Mesothelial cell of epicardium (in vitro differentiated cells): ENCODE measurements around the gene SPAG4. TPM values are rescaled to one million over a fixed set of nuclear protein-coding genes. Genes with fewer than 3 reads are reported as not detected.

Source experiments
- DNase-seq, 2 experiments: peaks; one replicate each; pipeline ENCODE4 v3.0.0; 2021; ENCODE audit warnings: low spot score in 2 of 2; ENCODE audit not compliant: unreplicated experiment in 2 of 2
- H3K27ac Mint-ChIP-seq: 2 replicates; pipeline ENCODE4 v1.8.0; 2021; ENCODE audit warnings: mixed read lengths
- H3K27me3 Mint-ChIP-seq: 2 replicates; pipeline ENCODE4 v1.8.0; 2021; ENCODE audit warnings: low read depth, mixed read lengths
- H3K36me3 Mint-ChIP-seq: 2 replicates; pipeline ENCODE4 v1.8.0; 2021; ENCODE audit warnings: mixed read lengths
- H3K4me1 Mint-ChIP-seq: 2 replicates; pipeline ENCODE4 v1.8.0; 2021; ENCODE audit warnings: mixed read lengths
- H3K4me3 Mint-ChIP-seq: 2 replicates; pipeline ENCODE4 v1.8.0; 2021; ENCODE audit warnings: mild to moderate bottlenecking, moderate library complexity, mixed read lengths
- H3K9me3 Mint-ChIP-seq: 2 replicates; pipeline ENCODE4 v1.8.0; 2021; ENCODE audit warnings: mixed read lengths
- CTCF ChIP-seq: fragments of 200-600 bp; sonication (generic); IDR thresholded peaks from one replicate; pipeline ENCODE4 v1.5.0; 2021; ENCODE audit warnings: antibody characterized with exemption; ENCODE audit not compliant: unreplicated experiment
- total RNA-seq: library from RNA; stranded (reverse); gene quantifications from 3 replicates; pipeline ENCODE4 v1.2.1, GENCODE V29; 2021

The SPAG4 gene
- total RNA-seq: 4.0 to 5.5 TPM (median 4.2 TPM) in 3 replicates

- TF ChIP-seq CTCF: no peak
- Mint-ChIP-seq H3K27me3 (peaks cover 10% of the 10 kb centered on the region), H3K27ac (peak within 1 kb of the TSS; percentile 92), H3K4me3 (peak within 1 kb of the TSS; percentile 76), H3K36me3 (no peaks in the 10 kb centered on the region), H3K9me3 (no peaks in the 10 kb centered on the region), H3K4me1 (peaks cover 23% of the 10 kb centered on the region)
- DNase-seq: peak; percentile 93 to 96
Measured at GRCh38 chr20:35615667-35616464, at the start of gene SPAG4. SPAG4 (plus strand) TSS chr20:35615829; CDS start chr20:35616004, 175 bp downstream.

GRCh38 chr20:35568645-35569044, 47.0 kb upstream of the SPAG4 start:
- DNase-seq: no peak
- H3K27me3 Mint-ChIP-seq: peaks cover 2% of the 10 kb centered on the region
- H3K27ac Mint-ChIP-seq: no peak overlapping the region
- H3K36me3 Mint-ChIP-seq: peaks cover 2% of the 10 kb centered on the region
- no peak overlapping the region for H3K4me3 Mint-ChIP-seq
- no peaks in the 10 kb centered on the region for H3K4me1 Mint-ChIP-seq
- peaks cover 4% of the 10 kb centered on the region for H3K9me3 Mint-ChIP-seq
- no peak for TF ChIP-seq CTCF

- no peak overlapping the region for H3K27ac Mint-ChIP-seq
- H3K4me1 Mint-ChIP-seq: no peaks in the 10 kb centered on the region
- H3K4me3 Mint-ChIP-seq: no peak overlapping the region
- DNase-seq: no peak
- H3K9me3 Mint-ChIP-seq: peaks cover 12% of the 10 kb centered on the region
- peaks cover 2% of the 10 kb centered on the region for H3K36me3 Mint-ChIP-seq
- no peak for TF ChIP-seq CTCF
- peaks cover 2% of the 10 kb centered on the region for H3K27me3 Mint-ChIP-seq
Measured at GRCh38 chr20:35571555-35571954, 44.1 kb upstream of the SPAG4 start.

- no peak overlapping the region for H3K4me3 Mint-ChIP-seq
- peaks cover 12% of the 10 kb centered on the region for H3K9me3 Mint-ChIP-seq
- peaks cover 2% of the 10 kb centered on the region for H3K36me3 Mint-ChIP-seq
- H3K27me3 Mint-ChIP-seq: peaks cover 2% of the 10 kb centered on the region
- no peaks in the 10 kb centered on the region for H3K4me1 Mint-ChIP-seq
- no peak for DNase-seq
- H3K27ac Mint-ChIP-seq: no peak overlapping the region
- TF ChIP-seq CTCF: no peak
Measured at GRCh38 chr20:35572838-35573237, 42.8 kb upstream of the SPAG4 start.

GRCh38 chr20:35575958-35576357, 39.7 kb upstream of the SPAG4 start:
- TF ChIP-seq CTCF: no peak
- peaks cover 2% of the 10 kb centered on the region for H3K36me3 Mint-ChIP-seq
- H3K4me3 Mint-ChIP-seq: no peak overlapping the region
- H3K9me3 Mint-ChIP-seq: peaks cover 12% of the 10 kb centered on the region
- no peak overlapping the region for H3K27ac Mint-ChIP-seq
- DNase-seq: no peak
- no peaks in the 10 kb centered on the region for H3K4me1 Mint-ChIP-seq
- peaks cover 2% of the 10 kb centered on the region for H3K27me3 Mint-ChIP-seq
